KMS-11 (cell line): ENCODE measurements around the gene XRCC3.

Experiments used
- H2AFZ ChIP-seq: fragments of 200-600 bp; sonication (generic); 2 replicates; pipeline ENCODE4 v1.6.1; 2016; ENCODE audit warnings: antibody characterized with exemption, mixed run types, low read depth
- H3K27ac ChIP-seq: fragments of 200-600 bp; sonication (generic); 2 replicates; pipeline ENCODE4 v1.6.1; 2016; ENCODE audit warnings: mild to moderate bottlenecking, mixed run types
- H3K27me3 ChIP-seq: fragments of 200-600 bp; sonication (generic); 2 replicates; pipeline ENCODE4 v1.6.1; 2017; ENCODE audit warnings: mild to moderate bottlenecking, low read depth, mixed run types, moderate library complexity; ENCODE audit not compliant: insufficient read depth
- H3K36me3 ChIP-seq: fragments of 200-600 bp; sonication (generic); 2 replicates; pipeline ENCODE4 v1.6.1; 2017; ENCODE audit warnings: mild to moderate bottlenecking, mixed run types; ENCODE audit not compliant: insufficient read depth
- H3K4me1 ChIP-seq: fragments of 200-600 bp; sonication (generic); 2 replicates; pipeline ENCODE4 v1.6.1; 2016; ENCODE audit warnings: mild to moderate bottlenecking, low read depth, mixed run types; ENCODE audit not compliant: poor library complexity, severe bottlenecking
- H3K4me2 ChIP-seq: fragments of 200-600 bp; sonication (generic); 2 replicates; pipeline ENCODE4 v1.7.0; 2016; ENCODE audit warnings: mild to moderate bottlenecking, mixed run types
- H3K4me3 ChIP-seq: fragments of 200-600 bp; sonication (generic); IDR thresholded peaks from 2 replicates; pipeline ENCODE4 v1.6.1; 2017; ENCODE audit warnings: low read depth, low read length, mixed read lengths; ENCODE audit not compliant: insufficient read depth
- H3K79me2 ChIP-seq: fragments of 200-600 bp; sonication (generic); 2 replicates; pipeline ENCODE4 v1.6.1; 2016; ENCODE audit warnings: low read depth, mixed run types; ENCODE audit not compliant: insufficient read depth
- H3K9ac ChIP-seq: fragments of 200-600 bp; sonication (generic); 2 replicates; pipeline ENCODE4 v1.6.1; 2016; ENCODE audit warnings: mild to moderate bottlenecking, mixed run types
- H4K20me1 ChIP-seq: fragments of 200-600 bp; sonication (generic); 2 replicates; pipeline ENCODE4 v1.6.1; 2016; ENCODE audit warnings: mild to moderate bottlenecking, mixed run types; ENCODE audit not compliant: insufficient read depth
- CTCF ChIP-seq: fragments of 200-600 bp; sonication (generic); conservative IDR thresholded peaks from 2 replicates; pipeline ENCODE4 v1.6.1; 2017; ENCODE audit warnings: low read depth, mild to moderate bottlenecking, antibody characterized with exemption, low read length, moderate library complexity, mixed read lengths

Gene XRCC3

DNA sequence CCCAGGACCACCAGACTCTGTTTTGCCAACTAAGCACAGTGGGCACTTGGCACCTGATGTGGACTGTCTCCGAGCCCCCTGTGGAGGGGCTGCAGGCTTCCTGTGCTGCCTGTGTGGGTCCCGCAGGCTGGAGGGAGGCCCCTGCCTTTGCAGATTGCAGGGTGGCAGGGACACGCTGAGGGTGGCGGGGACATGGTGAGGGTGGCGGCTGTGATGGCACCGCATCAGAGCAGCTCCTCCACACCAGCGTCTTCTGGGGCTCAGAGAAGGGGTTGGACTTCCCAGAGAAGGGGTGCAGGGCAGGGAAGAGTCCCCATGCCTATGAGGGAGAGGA is 8.5 kb upstream of the XRCC3 start:
- Histone ChIP-seq H3K9ac (no peak overlapping the region), H3K4me1 (no peaks in the 10 kb centered on the region), H3K79me2 (no peaks in the 10 kb centered on the region), H3K36me3 (no peaks in the 10 kb centered on the region), H3K4me3 (no peak overlapping the region), H3K4me2 (no peak overlapping the region), H3K27ac (no peak overlapping the region), H3K27me3 (no peaks in the 10 kb centered on the region), H2AFZ (no peak overlapping the region), H4K20me1 (no peaks in the 10 kb centered on the region)
- no peak for TF ChIP-seq CTCF

GRCh38 chr14:103721334-103722120 is 6.3 kb upstream of the XRCC3 start:
- Histone ChIP-seq H3K4me1 (no peaks in the 10 kb centered on the region), H3K27me3 (no peaks in the 10 kb centered on the region), H3K4me2 (no peak overlapping the region), H2AFZ (no peak overlapping the region), H3K79me2 (no peaks in the 10 kb centered on the region), H3K4me3 (no peak overlapping the region), H3K27ac (no peak overlapping the region), H4K20me1 (no peaks in the 10 kb centered on the region), H3K36me3 (no peaks in the 10 kb centered on the region), H3K9ac (no peak overlapping the region)
- no peak for TF ChIP-seq CTCF

GRCh38 chr14:103719751-103720150 is 4.5 kb upstream of the XRCC3 start:
- Histone ChIP-seq H3K9ac (no peak overlapping the region), H3K27me3 (no peaks in the 10 kb centered on the region), H3K4me3 (no peak overlapping the region), H3K79me2 (peaks cover under 1% of the 10 kb centered on the region; the same call in 1 of the 2 replicates), H4K20me1 (no peaks in the 10 kb centered on the region), H3K27ac (no peak overlapping the region), H3K4me1 (no peaks in the 10 kb centered on the region), H3K36me3 (no peaks in the 10 kb centered on the region), H3K4me2 (no peak overlapping the region), H2AFZ (no peak overlapping the region)
- no peak for TF ChIP-seq CTCF

GRCh38 chr14:103718572-103718971 is 3.3 kb upstream of the XRCC3 start:
- Histone ChIP-seq H4K20me1 (no peaks in the 10 kb centered on the region), H3K36me3 (no peaks in the 10 kb centered on the region)

More at GRCh38 chr14:103718572-103718971, 3.3 kb upstream of the XRCC3 start:
- Histone ChIP-seq H3K4me1 (no peaks in the 10 kb centered on the region), H3K27me3 (no peaks in the 10 kb centered on the region), H3K4me2 (no peak overlapping the region), H3K4me3 (no peak overlapping the region), H3K9ac (no peak overlapping the region), H3K79me2 (peaks cover 13% of the 10 kb centered on the region; the same call in 1 of the 2 replicates), H2AFZ (no peak overlapping the region), H3K27ac (no peak overlapping the region)
- no peak for TF ChIP-seq CTCF
